NCI-H226 (cell line): Measurements from ENCODE around the gene OPCML.

Experiments
- DNase-seq: peaks from one replicate; pipeline ENCODE4 v3.0.0-alpha.2; 2015

Gene OPCML

GRCh38 chr11:132504501-132505041 is 1027.7 kb downstream of the OPCML start:
- no peak for DNase-seq

GRCh38 chr11:132501356-132501755 is 1030.9 kb downstream of the OPCML start:
- DNase-seq, result no peak

DNA sequence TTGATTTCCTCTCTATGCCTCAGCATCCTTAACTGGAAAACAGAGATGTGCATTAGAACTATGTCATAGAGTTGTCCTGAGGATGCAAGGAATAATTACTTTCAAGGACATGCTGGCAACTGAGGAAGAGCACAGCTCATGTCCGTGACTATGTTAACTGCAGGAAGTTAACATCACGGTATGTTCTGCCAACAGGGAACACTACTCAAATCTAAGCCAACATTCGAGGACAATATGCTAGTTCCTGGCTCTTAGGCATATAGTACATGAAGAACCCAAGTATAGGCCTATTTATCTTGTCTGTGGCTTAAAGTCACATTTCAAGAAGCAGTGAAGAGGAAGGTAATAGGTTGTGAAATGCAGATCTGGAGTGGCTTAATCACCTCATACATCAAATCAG is 1032.6 kb downstream of the OPCML start:
- no peak for DNase-seq

- DNase-seq, result no peak
Observed at GRCh38 chr11:132496341-132496740, 1036.0 kb downstream of the OPCML start.

DNA sequence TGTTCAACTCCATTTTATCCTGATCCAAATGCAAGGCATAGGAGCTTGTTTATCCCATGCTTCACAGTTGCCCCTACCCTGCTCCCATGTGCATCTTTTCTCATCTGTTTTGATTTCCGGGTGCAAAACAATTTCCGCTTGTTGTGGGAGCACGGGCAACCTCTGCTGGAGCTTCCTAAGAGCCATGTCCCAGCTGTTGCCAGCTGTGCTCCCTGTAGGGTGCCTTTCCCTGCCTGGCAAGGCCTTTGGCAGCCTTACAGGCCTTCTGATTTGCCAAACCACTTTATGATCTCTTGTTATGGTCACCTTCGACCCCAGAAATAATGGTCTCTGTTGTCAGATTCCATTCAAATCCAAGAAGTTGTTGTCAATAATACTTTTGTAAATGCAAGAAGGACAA is 1038.5 kb downstream of the OPCML start:
- DNase-seq, result no peak

DNA sequence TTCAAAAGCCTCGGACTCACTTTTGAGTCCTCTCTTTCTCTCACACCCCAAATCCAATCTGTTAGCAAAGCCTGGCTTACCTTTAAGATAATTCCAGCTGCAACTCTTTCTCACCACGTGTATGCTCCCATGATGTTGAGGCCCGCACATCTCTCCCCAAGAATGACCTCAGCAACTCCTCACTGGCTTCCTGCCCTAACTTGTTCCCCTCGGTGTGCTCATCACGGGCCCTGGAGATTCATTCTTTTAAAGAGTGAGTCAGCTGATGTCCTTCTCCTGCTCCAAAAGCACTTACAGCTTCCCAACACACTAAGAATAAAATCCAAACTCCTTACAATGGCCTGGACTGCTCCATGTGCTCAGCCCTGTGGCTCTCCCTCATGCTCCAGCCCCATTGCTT is 1041.3 kb downstream of the OPCML start:
- DNase-seq, result no peak

- DNase-seq, result no peak
Observed at GRCh38 chr11:132486060-132486459, 1046.2 kb downstream of the OPCML start.

GRCh38 chr11:132475026-132475425 is 1057.3 kb downstream of the OPCML start:
- DNase-seq, result no peak

GRCh38 chr11:132472411-132473172 is 1059.7 kb downstream of the OPCML start:
- no peak for DNase-seq

DNA sequence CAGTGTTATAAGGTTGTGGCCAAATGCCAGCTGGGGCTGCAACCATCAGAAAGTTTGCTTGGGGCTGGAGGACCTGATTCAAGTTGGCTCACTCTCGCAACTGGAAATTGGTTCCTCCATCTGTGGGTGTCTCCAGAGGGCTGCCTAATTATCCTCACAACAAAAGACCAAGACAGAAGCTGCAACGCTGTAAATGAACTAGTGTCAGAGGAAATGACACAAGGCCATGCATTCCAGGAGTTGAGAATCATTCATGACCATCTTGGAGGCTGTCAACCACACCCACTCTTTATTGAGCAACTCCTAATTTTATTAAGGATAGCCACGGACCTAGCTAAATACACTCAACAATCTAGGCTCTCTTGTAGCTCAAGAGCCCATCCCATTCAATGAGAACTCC is 1060.8 kb downstream of the OPCML start:
- DNase-seq, result no peak

DNA sequence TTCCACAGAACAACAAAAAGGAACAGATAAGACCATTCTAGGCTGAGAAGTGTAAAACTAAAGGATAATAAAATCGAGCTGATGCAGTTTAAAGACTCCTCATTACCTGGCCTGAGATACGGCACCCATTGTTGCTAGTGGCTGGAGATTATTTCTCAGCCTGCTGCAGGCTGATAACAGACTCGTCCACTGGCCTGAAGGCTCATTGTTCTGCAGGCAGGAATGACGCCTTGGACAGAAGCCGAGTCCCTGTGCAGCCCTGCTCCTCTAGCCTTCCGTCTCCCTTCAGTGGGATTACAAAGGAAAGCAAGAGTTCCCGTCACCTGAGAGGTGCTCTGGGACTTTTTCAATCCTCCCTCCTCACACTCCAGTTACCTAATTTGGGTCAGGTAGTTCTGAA is 1065.3 kb downstream of the OPCML start:
- DNase-seq, result no peak

DNA sequence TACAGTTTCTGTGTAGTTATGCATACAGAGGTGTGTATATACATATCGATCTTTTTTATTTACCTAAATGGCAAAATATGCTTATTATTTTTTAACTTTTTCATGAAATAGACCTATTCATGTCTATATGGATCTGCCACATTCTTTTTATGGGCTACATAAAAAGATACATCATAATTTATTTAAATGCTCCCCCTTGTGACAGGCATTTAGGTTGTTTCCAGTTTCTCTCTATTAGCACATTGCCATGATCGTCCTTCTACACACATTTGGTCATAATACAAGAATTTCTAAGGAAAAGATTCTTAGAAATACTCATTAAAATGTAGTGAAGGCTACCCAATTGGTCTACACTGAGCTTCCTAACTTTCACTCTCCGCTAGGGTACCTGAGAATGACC is 1067.4 kb downstream of the OPCML start:
- no peak for DNase-seq

GRCh38 chr11:132464003-132464342 is 1068.3 kb downstream of the OPCML start:
- no peak for DNase-seq

GRCh38 chr11:132463295-132464002 is 1068.9 kb downstream of the OPCML start:
- no peak for DNase-seq

DNA sequence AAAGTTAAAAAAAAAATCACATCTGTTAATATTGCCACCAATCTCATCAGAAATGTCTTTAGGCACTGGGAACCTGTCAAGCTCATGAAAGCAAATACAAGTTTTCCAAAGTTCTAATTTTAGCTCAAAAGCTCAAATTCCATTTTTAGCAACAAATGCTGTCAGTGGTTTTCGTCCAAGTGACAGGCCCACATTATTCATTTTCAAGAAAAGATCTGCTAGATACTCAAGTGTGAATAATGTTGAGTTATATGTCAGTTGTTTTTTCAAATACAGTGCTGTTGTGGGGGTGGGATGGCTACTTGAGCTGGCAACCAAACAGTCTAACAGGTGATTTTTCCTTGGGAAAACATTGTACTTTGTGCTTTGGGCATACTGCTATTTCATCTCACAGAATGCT is 1072.6 kb downstream of the OPCML start:
- DNase-seq, result no peak

GRCh38 chr11:132457445-132457844 is 1074.9 kb downstream of the OPCML start:
- DNase-seq, result no peak

GRCh38 chr11:132456751-132457328 is 1075.5 kb downstream of the OPCML start:
- DNase-seq, result no peak

DNA sequence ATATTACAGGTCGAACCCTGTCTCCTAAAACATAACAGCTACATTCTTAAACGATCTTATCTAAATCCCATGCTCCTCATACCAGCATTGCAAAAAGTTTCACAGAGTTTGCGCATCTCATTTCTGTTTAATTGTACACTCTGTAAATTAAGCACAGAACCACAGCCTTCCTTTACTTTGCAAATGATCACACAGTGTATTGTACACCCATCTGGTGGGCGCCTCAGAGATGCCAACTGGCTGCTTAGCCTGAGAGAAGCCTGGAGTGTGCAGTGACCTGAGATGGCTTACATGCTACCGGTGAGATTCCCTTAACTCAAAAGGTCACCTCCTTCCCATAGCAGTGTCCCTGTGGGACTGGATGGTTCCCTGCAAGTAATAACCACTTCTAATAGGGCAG is 1077.3 kb downstream of the OPCML start:
- no peak for DNase-seq

DNA sequence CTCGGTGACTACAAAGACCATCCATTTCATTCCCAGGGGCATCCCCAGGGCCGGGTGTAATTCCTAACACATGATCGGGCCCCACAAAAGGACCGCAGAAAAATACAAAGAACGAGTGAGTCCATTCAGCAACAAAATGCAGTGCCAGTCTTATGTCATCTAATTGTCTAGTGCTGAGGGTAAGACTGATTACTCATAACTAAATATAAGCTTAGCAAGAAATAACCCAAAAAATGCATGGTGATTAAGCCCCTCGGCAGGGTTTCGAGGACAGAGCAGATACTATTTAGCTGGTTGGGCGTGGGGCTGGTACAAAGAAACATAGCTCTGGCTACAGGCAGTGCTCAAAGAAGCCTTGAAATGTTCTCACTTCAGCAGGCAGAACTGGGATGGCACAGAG is 1078.9 kb downstream of the OPCML start:
- no peak for DNase-seq

DNA sequence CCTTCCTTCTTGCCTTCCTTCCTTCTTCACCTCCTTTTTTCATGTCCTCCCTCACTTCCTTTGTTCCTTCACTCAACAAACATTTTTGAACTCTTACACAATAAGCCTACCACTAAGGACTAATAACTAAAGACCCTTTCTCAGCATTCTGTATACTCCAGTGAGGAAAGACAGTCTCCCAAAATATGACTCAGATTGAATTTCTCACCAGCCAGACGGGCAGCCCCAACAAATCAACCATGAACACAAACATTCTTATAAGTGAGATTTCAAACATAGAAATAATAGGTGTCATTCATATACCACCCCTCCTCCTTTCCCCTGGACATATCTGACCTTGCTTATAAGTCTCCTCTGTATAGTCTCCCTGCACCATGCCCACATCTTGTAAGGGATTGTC is 1079.7 kb downstream of the OPCML start:
- no peak for DNase-seq

DNA sequence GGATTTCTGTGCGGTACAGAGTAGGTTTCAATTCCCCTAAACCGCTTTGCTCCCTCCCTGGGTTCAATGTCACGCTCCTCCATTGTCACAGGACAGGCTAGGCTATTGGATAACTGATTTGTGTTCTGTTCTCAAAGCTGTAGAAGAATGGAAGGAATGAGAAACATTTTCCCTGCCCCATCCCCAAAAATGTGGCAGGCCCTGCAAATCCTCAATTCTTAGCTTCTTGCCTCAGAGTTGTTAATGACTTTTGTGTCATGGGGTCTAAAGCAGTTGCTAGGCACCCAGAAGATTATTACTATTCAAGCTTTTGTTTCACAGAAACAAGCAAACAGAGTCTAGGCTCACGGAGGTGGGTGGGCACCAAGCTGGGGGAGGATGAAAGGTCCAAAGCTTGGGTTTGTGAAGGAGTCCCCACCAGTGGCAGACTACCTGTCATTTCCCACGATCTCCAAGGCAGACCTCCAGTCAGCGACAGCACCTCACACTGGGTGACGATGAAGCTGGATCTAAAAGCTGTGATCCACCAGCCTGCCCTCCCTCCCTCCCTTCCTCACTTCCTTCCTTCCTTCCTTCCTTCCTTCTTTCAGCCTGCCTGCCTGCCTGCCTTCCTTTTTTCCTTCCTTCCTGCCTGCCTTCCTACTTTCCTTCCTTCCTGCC is 1080.2 kb downstream of the OPCML start:
- DNase-seq, result no peak

GRCh38 chr11:132450631-132451030 is 1081.7 kb downstream of the OPCML start:
- no peak for DNase-seq

DNA sequence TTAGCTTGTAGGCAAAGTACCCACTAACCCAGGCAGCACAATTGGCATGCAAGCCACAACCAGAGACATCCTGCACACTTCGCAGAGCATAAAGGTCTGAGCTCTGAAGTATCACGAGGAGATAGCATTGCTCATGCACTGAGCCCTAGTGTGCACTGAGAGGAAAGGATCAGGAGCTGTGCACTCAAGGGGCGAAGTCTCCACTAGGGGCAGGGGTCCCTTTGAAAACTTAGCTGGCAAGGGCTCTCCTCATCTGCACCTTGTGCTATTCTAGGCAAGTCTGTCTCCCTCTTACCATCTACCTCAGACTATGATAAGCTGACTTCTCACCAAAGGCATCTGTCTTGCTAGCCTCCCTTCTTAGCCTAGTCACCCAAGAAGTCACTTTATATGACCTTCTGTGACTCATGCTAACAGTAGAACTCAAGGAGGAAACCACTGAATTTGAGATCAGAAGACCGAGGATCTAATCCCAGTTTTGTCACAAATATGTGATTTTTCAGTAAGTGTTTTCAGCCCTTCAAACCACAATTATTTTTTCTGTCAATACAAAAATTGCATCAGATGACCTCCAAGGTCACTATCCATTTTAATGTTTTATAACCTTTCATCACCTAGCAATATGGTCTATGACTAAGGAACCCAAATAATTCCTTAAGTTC is 1083.8 kb downstream of the OPCML start:
- DNase-seq, result no peak
